Mucosa of descending colon (tissue), 3 donors: ENCODE measurements around the gene INSR. TPM values are rescaled to one million over a fixed set of nuclear protein-coding genes. Genes with fewer than 3 reads are reported as not detected.

ENCODE experiments used
- ATAC-seq: fragments of 200-7000 bp; cut with Tn5 transposase; one replicate; pipeline ENCODE4 v1.9.1; 2020; ENCODE audit warnings: mild to moderate bottlenecking, moderate library complexity
- DNase-seq, 3 donors: peaks; one replicate each; pipeline ENCODE4 v3.0.0-alpha.2; 2020
- H3K36me3 ChIP-seq: fragments of 200-600 bp; one replicate; pipeline ENCODE4 v1.8.0; 2021; ENCODE audit warnings: low read depth, mild to moderate bottlenecking
- H3K4me1 ChIP-seq: fragments of 200-600 bp; one replicate; pipeline ENCODE4 v1.8.0; 2021; ENCODE audit warnings: low read depth, mild to moderate bottlenecking
- H3K4me3 ChIP-seq: fragments of 200-600 bp; one replicate; pipeline ENCODE4 v1.8.0; 2021; ENCODE audit warnings: mild to moderate bottlenecking
- H3K9me3 ChIP-seq: fragments of 200-600 bp; one replicate; pipeline ENCODE4 v1.8.0; 2021; ENCODE audit warnings: mild to moderate bottlenecking
- CTCF ChIP-seq: fragments of 200-600 bp; IDR thresholded peaks from one replicate; pipeline ENCODE4 v1.8.0; 2022; ENCODE audit warnings: antibody characterized with exemption, mild to moderate bottlenecking
- intact Hi-C, 2 donors: fragments of 100-400 bp; cut with DNase I in 1 of 2; cut with micrococcal nuclease in 1 of 2; formaldehyde crosslinking; loops; one replicate each; pipeline versions ENCODE4 v1.11.0 to v1.11.1; 2022; cut with DNase I, micrococcal nuclease
- total RNA-seq, 3 donors: library from RNA; stranded (reverse); fragmentation: NEBNext Ultra II Directional in 2 of 3; extraction: Animal tissue kit (Norgen Biotek cat#: 25700) in 2 of 3; gene quantifications; one replicate each; pipeline versions ENCODE4 v1.2.1 to v1.2.4, GENCODE V29; 2021 to 2023
- donor health status: DM: no; HTN: no; CAD: no; lungs with moderate emphysema.
- donor health status: DM: no; HTN: no; CAD: no.
- donor health status: DM: no; HTN: yes; CAD: no.

INSR gene
- total RNA-seq, 3 donors from 2014 or later = 74.9 to 109 (median 91.2) TPM

DNA sequence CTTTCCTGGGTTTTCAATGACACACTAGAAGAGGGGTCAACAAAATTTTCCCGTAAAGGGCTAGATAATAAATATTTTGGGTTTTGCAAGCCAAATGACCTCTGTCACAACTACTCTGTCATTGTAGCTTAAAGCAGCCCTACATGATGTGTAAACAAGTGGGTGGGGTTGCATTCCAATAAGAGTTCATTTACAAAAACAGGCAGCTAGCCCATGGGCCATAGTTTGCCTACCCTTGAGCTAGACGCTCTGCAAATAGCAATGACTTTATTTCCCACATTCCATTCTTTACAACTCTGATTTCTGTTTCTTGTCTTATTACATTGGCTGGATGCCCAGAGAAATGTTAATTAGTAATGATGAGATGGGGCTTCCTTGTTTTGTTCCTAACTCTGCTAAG is 148.7 kb downstream of the INSR start:
- Histone ChIP-seq H3K36me3 (no peaks in the 10 kb centered on the region), H3K9me3 (no peaks in the 10 kb centered on the region), H3K4me3 (no peak overlapping the region), H3K4me1 (no peaks in the 10 kb centered on the region)
- no peak for TF ChIP-seq CTCF
- DNase-seq (peak in 1 of 3 donors; percentile 42), ATAC-seq (peak; percentile 90)
- intact Hi-C loops = loop anchor here in 1 of 2 donors (10.0 kb wide), 1 partner anchor 199 kb away; the partner anchor contains the start of gene ARHGEF18

- ATAC-seq = no peak
- Histone ChIP-seq H3K9me3 (no peaks in the 10 kb centered on the region), H3K4me1 (no peaks in the 10 kb centered on the region), H3K36me3 (peaks cover 2% of the 10 kb centered on the region), H3K4me3 (no peak overlapping the region)
- DNase-seq = no peak
- TF ChIP-seq CTCF = no peak
- intact Hi-C loops = loop anchor here in 1 of 2 donors (10.0 kb wide), 1 partner anchor 202 kb away; the partner anchor contains the start of gene ARHGEF18
Observed at GRCh38 chr19:7142771-7143170, 151.4 kb downstream of the INSR start.

GRCh38 chr19:7140137-7140536 is 154.1 kb downstream of the INSR start:
- Histone ChIP-seq H3K9me3 (no peaks in the 10 kb centered on the region), H3K36me3 (peaks cover 2% of the 10 kb centered on the region), H3K4me1 (no peaks in the 10 kb centered on the region), H3K4me3 (no peak overlapping the region)
- no peak for TF ChIP-seq CTCF
- intact Hi-C loops = loop anchor here in 1 of 2 donors (10.0 kb wide), 1 partner anchor 205 kb away; the partner anchor contains the start of gene ARHGEF18
- DNase-seq (no peak), ATAC-seq (no peak)

- ATAC-seq (no peak), DNase-seq (no peak)
- Histone ChIP-seq H3K9me3 (no peaks in the 10 kb centered on the region), H3K4me1 (peaks cover 6% of the 10 kb centered on the region), H3K36me3 (peaks cover 2% of the 10 kb centered on the region), H3K4me3 (no peak overlapping the region)
- intact Hi-C loops = no loop called here
- TF ChIP-seq CTCF = no peak
Observed at GRCh38 chr19:7139095-7139494, 155.1 kb downstream of the INSR start.

GRCh38 chr19:7138402-7138801 is 155.8 kb downstream of the INSR start:
- intact Hi-C loops = no loop called here
- Histone ChIP-seq H3K9me3 (no peaks in the 10 kb centered on the region), H3K4me3 (no peak overlapping the region), H3K4me1 (peaks cover 6% of the 10 kb centered on the region), H3K36me3 (peaks cover 2% of the 10 kb centered on the region)
- no peak for TF ChIP-seq CTCF
- DNase-seq (no peak), ATAC-seq (no peak)

GRCh38 chr19:7137120-7137519 is 157.1 kb downstream of the INSR start:
- Histone ChIP-seq H3K9me3 (no peaks in the 10 kb centered on the region), H3K4me1 (peaks cover 6% of the 10 kb centered on the region), H3K4me3 (no peak overlapping the region), H3K36me3 (peaks cover 2% of the 10 kb centered on the region)
- no peak for DNase-seq
- ATAC-seq = no peak
- no peak for TF ChIP-seq CTCF
- intact Hi-C loops = no loop called here
